M059J (cell line): ENCODE data around the gene MATN4. TPM values are rescaled to one million over a fixed set of nuclear protein-coding genes. Genes with fewer than 3 reads are reported as not detected.

ENCODE experiments used
- DNase-seq: peaks from one replicate; pipeline ENCODE4 v3.0.0-alpha.2; 2012; ENCODE audit warnings: low read depth
- total RNA-seq: library from RNA; depleted of rRNA; stranded (reverse); fragments of >200 nt; shearing (Covaris generic); gene quantifications from 2 replicates; pipeline ENCODE4 v1.2.3, GENCODE V29; 2014; rRNA removed

MATN4 gene
- total RNA-seq, 1 experiment from 2014 or later = not detected

- no peak for DNase-seq
These were observed 59.5 kb downstream of the MATN4 start for GRCh38 chr20:45248609-45249008.

- no peak for DNase-seq
These were observed 60.2 kb downstream of the MATN4 start for GRCh38 chr20:45247865-45248264.

GRCh38 chr20:45246109-45246508 lies 62.0 kb downstream of the MATN4 start:
- DNase-seq = no peak

Other genes with a start within 250 kb of the MATN4 start
- gene KCNS1, start 207.2 kb downstream of the MATN4 start, total RNA-seq = 0.34 and 1.5 TPM in 2 replicates
- not detected in 2 replicates for gene WFDC5, start 193.1 kb downstream of the MATN4 start, total RNA-seq
- not detected in 2 replicates for gene WFDC12, start 183.8 kb downstream of the MATN4 start, total RNA-seq
- not detected in 2 replicates for gene PI3, start 133.4 kb downstream of the MATN4 start, total RNA-seq
- not detected in 2 replicates for gene SEMG1, start 101.3 kb downstream of the MATN4 start, total RNA-seq
- gene SEMG2, start 86.9 kb downstream of the MATN4 start, total RNA-seq = not detected in 2 replicates
- 0.30 TPM in 1 of 2 replicates, not detected in the other for gene SLPI, start 53.7 kb downstream of the MATN4 start, total RNA-seq
- not detected in 2 replicates for gene RBPJL, start 1.5 kb downstream of the MATN4 start, total RNA-seq
- 177 and 189 TPM in 2 replicates for gene SDC4, start 40.1 kb upstream of the MATN4 start, total RNA-seq
- gene SYS1, start 54.9 kb upstream of the MATN4 start, total RNA-seq = 26.7 and 29.4 TPM in 2 replicates
- not detected in 2 replicates for gene TP53TG5, start 70.0 kb upstream of the MATN4 start, total RNA-seq
- gene DBNDD2, start 100.0 kb upstream of the MATN4 start, total RNA-seq = 15.4 and 17.6 TPM in 2 replicates
- 250 and 270 TPM in 2 replicates for gene PIGT, start 107.8 kb upstream of the MATN4 start, total RNA-seq
- gene WFDC2, start 161.5 kb upstream of the MATN4 start, total RNA-seq = not detected in 2 replicates
- not detected in 2 replicates for gene SPINT3, start 207.3 kb upstream of the MATN4 start, total RNA-seq
- gene WFDC6, start 231.2 kb upstream of the MATN4 start, total RNA-seq = not detected in 2 replicates
- gene EPPIN, start 239.1 kb upstream of the MATN4 start, total RNA-seq = not detected in 2 replicates